ENCODE measurements around the gene TMEM266.

The TMEM266 gene

DNA sequence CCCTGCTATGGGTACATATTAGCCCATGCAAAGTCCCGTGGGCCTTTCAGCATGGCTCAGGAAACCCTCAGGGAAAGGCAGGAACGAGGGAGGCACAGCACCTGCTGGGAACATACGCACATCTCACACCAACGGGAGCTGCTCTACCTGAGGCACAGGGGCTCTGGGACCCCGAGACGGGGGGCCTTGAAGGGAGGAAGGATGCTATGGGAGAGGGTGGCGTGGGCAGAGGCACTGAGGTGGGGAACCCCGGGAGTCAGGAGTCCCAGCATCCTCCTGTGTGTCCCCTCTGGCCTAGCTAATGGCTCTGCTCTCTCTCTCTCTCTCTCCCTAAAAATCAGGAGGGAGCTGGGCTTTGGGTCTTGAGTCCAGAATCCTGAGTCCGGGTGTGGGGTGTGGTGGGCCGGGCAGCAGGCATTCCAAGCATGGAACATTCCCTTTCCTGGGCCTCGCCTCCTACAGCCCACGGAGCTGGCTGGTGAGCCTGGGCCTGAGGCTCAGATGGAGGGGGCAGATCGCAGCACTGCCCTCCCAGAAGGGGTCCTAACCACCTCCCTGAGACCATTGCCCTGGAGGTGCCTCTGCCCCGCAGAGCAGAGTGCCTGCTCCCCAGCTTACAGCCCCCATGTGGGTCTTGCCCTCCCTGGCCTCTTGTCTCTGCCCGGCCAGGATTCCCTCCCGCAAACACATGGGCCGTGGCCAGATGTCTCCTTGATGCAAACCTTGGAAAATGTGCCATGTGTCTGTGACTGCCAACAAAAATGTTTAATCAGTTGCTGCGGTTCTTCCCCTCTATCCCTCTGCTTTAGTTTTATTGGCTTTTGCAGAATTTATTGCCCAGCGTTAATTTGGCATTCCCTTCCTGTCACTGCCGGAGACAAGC lies 101.6 kb downstream of the TMEM266 start:
- DNase-seq (ENCODE audit: low read depth in 2 of 2) = no peak

DNA sequence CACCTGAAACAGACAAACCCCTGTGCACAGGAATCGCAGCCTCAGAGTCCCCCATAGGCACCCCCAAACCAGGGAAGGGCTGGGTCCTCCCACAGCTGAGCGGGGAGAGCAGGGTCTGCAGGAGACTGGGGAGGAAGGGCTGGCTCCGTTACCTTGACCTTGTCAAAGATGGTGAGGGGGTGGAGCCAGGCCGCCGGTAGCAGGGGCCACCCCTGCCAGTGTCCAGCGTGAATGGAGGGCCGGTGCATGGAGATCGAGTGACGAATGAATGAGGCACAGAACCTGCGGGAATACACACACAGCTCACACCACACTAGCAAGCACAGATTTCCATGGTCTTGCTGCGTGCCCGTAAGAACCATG lies 102.2 kb downstream of the TMEM266 start:
- DNase-seq (ENCODE audit: low read depth in 2 of 2) = no peak

DNA sequence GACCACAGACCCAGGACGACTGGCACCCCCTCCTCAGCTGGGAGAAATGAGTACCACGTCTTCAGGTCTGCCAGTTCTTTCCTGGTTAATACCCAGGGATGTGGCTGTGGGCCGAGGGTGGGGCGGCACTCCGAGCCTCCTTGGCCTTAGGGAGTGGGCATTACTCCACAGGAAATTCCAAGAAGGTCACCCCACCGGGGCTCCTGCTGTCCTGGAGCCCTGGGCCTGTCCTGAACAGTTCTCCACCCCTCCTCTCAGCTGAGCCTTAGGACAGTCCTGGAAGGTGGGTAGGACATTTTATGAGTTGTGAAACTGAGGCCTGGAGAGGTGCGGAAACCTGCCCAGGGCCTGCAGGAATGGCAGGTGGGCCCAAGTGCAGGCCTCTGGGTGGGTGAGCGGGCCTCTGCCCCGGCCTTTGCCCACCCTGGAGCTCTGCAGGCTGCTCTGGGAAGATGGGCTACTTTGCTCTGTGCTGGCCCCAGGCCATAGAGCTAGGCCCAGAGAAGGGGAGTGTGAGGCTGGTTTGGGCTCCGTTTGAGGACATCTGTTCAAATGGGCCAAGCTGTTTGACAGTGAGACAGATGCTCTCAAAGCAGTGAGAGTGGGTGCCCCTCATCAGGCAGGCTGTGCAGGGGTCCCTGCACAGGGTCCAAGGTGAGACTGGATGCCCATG lies 103.1 kb downstream of the TMEM266 start:
- DNase-seq (ENCODE audit: low read depth in 2 of 2) = no peak

DNA sequence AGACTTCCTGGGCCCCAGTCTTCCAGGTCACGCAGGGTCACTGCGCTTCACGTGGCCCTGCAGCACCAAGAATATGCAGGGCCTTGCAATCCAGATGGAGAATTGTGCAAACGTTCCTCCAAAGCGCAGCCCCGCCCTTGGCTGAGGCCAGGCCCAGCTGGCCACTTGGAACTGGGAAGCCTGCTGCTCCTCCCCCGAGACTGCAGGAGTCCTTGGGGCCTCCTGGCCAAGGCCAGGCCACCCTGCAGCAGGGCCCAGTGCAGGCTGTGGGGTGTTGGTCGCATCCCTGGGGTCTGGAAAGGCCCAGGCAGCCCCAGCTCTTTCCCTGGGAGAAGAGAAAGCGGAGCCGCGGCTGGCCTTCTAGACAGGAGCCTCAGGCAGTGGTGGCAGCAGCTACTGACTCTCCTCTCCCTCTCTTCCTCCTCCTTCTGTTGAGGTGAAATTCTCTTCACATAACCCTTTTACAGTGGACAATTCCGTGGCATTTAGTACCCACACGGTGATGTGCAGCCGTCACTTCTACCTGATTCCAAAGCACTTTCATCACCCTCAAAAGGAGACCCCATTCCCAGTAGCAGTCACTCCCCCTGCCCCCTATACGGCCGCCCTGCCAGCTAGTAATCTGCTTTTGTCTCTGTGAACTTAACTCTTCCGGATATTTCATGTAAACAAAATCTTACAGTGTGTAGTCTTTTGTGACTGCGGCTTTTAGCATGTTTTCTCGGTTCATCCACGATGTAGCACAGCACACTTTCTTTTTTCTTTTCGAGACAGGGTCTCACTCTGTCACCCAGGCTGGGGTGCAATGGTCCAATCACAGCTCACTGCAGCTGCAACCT lies 103.9 kb downstream of the TMEM266 start:
- DNase-seq (ENCODE audit: low read depth in 2 of 2) = no peak

DNA sequence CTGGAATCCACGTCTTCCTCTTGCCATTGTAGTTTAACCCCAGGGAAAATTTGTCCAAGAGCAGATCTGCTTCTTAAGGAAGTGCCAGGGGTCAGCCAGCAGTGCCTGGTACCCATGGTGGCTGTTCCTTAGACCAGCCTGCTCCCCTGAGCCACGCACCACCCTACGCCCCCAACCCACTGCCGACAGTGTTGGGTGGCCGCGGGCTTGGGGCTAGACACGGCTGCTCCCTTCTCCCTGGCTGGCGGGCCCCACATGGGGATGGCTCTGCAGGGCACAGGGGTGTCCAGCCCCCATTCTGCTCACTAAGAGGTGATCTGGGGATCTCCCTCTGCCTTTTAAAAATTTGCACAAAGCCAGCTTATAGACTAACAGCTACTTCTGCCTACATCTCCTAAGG lies 104.8 kb downstream of the TMEM266 start:
- DNase-seq (ENCODE audit: low read depth in 2 of 2) = no peak

DNA sequence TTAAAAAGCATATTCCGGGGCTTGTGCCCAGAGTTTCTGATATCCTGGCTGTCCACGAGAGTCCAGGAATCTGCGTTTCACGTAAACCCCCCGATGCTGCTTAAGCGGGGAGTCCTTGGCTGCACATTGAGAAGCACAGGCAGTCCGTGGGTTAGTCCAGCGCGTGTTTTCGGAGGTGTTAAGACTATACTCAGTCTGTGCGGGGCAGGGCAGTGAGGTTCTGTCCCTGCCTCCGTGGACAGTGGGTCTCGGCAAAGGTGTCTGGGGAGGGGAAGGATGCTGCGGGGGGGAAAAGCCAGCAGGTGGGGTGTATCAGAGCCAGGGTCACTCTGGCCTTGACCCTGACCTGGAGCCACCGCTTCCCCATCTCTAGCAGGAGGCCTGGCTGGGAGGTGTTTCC lies 106.2 kb downstream of the TMEM266 start:
- no peak for DNase-seq (ENCODE audit: low read depth in 2 of 2)

DNA sequence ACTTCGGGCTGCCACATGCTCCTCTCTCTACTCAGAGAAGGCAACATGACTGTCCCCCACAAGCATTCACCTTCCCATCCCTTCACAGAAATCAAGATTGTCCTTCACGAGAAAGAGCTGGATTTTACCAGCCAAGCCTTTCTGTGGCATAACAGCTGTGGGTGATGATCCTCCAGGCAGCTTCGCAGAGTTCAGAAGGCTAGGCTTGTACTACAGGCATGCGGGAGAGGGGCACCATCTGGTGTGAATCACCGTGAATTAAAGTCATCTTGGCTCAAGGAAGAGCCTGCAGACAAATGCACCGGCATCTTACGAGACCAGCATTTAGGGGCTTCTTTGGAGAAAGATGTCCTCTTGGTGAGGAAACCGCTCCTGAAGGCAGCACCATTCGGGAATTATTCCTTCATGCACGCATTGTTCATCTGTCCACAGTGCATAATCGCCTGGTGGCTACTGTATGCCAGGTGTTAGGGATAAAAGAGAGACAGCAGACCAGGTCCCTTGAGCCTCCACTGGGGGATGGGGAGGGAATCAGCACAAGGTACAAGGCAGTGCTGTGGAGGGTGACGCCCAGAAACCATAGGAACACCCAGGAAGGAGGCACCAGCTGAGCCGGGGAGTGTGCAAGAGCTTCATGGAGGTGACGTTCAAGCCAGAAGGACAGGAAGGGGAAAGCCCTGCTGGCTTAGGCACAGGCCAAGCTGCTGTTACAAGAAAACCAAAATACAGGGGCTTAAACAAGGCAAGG lies 108.6 kb downstream of the TMEM266 start:
- no peak for DNase-seq (ENCODE audit: low read depth in 2 of 2)

DNA sequence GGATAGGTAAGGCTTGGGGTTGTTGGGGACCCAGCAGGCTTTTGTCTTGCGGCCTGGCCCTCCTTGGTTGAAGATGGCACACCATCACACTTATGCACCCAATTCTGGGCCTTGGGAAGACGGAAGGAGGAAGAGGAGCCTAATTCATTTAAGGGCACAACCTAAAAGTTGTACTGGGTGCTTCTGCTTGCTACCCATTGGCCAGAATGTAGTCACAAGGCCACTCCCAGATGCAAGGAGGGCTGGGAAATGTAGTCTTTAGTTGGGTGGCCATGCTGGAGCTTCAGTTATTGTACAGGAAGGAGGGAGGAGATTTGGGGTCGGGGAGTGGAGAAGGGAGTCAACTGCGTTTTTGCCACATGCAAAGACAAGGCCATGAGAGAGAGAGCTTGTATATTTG lies 109.2 kb downstream of the TMEM266 start:
- no peak for DNase-seq (ENCODE audit: low read depth in 2 of 2)

DNA sequence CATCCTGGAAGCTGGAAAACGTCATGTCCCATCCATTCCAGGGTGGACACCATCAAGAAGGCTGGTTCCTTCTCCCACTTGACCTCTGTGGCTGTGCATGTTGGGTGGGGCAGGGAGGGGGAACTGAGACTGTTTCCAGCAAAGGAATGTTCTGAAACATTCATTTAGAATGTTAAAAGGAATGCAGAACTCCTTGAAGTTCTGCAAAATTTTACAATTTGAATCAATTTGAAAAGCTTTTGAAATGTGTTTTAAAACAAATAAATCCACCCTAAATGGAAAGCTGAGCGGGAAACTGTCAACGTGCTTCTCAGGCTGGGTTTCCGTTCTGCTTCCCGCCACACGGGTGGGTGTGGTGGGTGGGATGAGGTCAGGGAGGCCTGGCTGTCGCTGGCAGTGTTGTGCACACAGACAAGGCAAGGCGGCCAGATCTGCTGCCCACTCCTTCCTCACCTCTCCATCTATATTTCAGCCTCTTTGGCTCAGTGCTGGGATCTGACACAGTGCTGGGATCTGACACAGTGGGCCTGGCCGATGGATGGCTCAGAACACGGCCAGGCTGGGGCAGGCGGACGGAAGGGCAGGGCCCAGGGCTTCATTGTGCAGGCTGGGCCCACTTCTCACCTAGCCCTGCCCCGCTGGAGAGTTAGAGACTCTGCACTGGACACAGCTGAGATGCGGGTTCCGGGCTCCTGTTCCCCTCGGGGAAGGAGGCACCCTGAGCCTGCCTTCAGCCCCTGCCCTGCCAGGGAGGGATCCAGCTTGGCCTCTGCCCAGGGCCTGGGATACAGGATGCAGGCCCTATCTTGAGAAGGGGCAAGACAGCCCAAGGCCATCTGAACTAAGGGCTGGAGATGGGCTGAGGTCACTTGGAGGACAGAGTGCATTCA lies 110.4 kb downstream of the TMEM266 start:
- DNase-seq (ENCODE audit: low read depth in 2 of 2) = no peak

DNA sequence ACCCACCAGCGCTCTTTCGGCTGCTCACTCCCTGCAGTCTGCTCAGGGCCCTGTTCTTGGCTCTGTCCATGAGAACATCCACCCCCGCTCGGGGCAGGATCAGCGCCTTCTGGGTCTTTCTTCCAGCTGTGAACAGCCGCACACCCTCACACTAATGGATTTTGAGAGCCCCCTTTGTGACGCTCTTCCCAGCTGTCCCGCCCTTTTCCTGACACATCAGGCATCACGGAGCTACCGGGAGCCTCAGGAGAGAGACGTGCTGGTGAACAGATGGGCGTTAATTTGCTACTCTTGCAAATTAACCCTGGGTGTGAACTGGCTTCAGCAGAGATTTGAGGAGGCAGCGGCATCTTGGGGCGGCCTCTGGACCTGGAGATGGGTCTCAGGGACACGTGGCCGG lies 113.0 kb downstream of the TMEM266 start:
- DNase-seq (ENCODE audit: low read depth in 2 of 2) = no peak

DNA sequence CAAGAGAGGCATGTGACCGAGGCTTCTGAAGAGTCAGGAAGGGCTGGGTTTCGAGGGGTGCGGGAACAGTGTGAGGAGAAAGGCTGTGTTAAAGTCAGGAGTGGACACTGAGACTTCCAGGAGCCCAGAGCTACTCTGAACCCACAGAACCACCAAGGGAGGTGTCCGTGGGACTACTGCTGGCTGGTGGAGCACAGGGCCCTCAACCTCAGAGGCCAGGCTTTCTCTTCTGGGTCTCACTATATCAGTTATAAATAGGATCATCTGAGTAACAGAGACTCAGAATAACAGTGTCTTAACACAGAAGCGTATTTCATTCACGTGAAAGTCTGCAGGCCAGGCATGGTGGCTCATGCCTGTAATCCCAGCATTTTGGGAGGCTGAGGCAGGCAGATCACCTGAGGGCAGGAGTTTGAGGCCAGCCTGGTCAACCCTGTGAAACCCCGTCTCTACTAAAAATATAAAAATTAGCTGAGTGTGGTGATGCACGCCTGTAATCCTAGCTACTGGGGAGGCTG lies 113.6 kb downstream of the TMEM266 start:
- no peak for DNase-seq (ENCODE audit: low read depth in 2 of 2)

DNA sequence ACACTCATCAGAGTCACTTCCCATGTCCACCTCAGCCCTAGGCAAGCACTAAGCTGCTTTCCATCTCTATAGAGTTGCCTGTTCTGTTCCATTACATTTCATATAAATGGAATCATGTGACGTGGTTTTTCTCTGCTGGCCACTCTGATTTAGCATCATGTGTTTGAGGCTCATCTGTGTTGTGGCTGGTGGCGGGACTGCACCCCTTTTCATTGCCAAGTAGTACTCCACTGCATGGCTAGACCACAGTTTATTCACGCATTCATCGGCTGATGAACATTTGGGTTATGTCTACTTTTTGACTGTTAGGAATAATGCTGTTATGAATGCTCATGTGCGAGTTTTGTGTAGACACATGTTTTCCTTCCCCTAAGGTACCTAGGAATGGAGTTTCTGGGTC lies 114.9 kb downstream of the TMEM266 start:
- DNase-seq (ENCODE audit: low read depth in 2 of 2) = no peak

DNA sequence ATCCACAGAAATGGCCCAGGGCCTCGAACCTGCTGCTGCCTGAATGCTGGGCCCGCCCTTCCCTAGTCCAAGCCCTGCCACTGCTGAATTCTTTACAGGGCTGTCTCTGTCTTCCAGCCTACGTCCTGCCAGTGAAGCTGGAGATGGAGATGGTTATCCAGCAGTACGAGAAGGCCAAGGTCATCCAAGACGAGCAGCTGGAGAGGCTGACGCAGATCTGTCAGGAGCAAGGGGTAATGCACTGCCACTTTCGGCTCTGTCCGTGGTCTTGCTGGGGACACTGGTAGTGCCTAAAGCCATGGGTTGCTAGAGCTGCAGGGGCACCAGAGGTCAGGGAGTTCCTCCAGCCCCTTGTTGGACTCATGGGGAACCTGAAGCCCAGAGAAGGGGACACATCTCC lies 115.7 kb downstream of the TMEM266 start:
- DNase-seq (ENCODE audit: low read depth in 2 of 2) = no peak

DNA sequence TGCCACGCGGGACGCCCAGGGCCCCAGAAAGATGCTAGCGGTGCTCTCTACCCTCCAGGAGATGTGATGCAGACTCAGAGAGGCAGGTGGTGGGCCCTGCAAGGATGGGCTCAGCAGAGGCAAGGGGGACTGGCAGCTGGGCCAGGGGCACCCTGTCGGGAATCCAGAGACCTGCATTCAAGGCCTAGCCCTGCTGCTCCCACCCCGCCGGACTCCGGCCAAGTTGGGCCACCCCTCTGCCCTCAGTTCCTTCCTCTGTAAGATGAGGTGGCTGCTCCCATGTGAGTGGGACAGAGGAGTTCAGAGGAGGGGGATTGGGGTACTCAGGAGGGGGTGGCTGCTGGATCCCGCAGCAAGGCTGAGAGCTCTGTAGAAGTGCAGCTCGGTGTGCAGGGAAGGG lies 116.3 kb downstream of the TMEM266 start:
- DNase-seq (ENCODE audit: low read depth in 2 of 2) = no peak

DNA sequence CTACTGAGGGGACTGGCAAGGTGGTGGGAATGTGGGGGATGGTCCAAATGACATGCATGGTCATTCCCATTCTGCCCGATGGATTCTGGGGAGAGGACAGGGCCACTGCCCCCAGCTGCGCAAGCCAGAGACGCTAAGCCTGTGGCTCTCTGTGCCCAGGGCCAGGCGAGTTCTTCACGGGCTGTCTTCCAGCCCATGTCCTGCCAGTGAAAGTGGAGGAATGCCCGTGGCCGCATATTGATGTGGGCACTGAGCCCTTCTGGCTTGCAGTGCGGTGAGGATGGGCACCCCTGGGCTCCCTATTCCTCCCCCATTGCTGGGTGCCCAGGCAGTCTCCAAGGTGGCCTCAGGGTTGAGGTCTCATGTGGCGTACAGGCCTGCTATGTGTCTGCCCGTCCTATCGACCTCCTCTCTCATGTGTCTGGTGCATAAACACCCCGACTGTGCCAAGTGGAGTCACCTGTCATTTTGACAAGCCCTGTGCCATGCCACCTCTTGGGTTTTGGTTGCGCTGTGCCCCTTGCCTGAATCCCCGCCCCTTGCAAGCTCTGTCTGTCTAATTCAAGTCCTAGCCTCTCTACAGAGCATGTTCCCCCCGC lies 116.8 kb downstream of the TMEM266 start:
- no peak for DNase-seq (ENCODE audit: low read depth in 2 of 2)

DNA sequence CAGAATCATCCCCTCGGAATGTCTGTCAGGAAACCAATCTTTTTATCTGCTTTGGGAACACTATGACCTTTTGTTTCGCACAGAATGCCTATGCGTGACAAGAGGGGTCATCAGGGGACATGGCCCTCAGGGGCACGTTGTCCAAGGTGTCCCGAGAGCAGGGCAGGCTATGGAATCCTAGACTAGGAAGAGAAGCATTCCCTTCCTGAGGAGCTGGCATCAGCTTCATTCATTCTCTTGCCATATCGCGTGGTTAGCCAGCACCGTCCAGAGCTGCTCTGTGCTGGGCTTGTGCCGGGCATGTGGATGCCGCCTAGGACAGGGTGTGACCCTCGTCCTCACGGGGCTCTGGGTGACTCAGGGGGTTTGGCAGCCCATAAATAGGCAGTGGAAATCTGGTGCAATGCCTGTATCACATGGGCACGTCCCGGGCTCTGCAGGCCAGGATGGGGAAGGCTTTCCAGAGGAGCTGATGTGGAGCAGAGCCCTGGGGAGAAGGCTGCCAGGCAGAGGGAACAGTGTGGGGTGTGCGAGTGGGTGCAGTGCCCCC lies 117.8 kb downstream of the TMEM266 start:
- no peak for DNase-seq (ENCODE audit: low read depth in 2 of 2)

DNA sequence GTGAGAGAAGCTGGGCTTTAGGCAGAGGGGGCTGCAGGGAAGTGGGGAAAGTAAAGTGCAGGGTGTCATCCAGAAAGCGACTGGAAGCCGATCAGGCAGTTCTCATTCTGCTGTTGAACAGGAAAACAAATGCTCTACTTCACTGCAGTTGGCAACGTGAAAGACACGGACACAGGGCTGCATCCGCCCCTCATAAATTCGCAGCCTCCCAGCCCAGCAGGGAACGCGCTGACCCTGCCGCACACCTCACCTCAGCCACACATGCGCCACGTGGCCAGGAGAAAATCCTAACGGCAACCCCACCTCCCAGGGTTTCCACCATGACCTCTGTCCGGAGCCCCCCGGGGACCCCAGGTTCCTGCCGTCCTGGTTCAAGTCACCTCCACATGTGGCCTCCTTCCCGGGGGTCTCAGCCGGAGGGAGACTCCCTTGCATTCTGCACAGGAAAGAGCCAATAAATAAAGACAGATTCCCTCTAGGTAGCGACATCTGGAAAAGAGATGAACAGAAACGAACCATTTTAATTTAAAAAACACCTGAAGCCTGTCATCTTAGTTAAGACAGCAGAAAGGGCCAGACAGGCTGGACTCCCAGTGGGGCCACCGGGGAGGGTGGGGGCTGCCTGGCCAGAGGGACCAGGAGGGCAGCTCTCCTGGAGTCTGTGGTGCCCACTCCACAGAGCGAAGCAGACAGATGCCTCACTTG lies 118.7 kb downstream of the TMEM266 start:
- DNase-seq (ENCODE audit: low read depth in 2 of 2) = no peak

DNA sequence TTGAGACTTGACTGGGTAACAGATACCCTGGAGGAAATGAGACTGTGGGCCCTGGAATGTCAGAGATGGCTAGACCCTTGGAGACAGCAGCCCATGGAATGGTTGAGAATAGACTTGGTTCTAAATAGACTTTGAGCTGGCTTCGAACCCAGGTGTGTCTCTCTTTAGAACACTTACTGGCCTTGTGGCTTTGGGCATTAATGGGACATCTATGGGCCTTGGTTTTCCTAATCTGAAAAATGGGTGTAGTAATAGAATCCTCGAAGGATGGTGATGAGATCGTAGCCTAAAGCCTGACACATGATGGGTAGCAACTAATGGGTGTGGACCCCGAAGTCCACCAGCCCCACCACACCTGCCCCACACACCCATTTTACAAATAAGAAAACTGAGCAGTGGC lies 119.2 kb downstream of the TMEM266 start:
- no peak for DNase-seq (ENCODE audit: low read depth in 2 of 2)

DNA sequence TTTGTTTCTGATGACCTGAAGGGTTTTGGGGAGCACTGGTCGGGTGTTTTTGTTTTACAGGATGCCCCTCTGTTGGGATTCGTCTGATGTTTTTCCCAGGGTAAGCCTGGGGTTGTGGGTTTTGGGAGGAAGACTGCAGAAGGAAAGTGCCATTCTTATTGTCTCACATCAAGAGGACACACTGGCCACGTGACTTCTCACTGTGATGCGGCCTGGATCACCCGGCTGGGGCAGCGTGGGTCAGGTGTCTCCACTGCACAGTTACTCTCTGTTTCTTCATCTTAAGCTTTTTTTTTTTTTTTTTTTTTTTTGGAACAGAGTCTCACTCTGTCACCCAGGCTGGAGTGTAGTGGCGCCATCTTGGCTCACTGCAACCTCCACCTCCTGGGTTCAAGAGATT lies 120.5 kb downstream of the TMEM266 start:
- DNase-seq (ENCODE audit: low read depth in 2 of 2) = no peak
